VCaP (cell line): ENCODE data around the gene KCNJ18.
"Not testable (repeated sequence)": the region's sequence is repeated elsewhere in the genome, so short reads cannot be mapped to it uniquely, and the experiment has no call there.

Experiments
- H3K27ac ChIP-seq: fragments of 450-650 bp; 2 replicates; pipeline ENCODE4 v1.5.1; 2017
- TF ChIP-seq, protein P1 (sequence below): fragments of 450-650 bp; conservative IDR thresholded peaks from 2 replicates; pipeline ENCODE4 v1.5.1; 2017; ENCODE audit warnings: mild to moderate bottlenecking, moderate library complexity

The KCNJ18 gene

DNA sequence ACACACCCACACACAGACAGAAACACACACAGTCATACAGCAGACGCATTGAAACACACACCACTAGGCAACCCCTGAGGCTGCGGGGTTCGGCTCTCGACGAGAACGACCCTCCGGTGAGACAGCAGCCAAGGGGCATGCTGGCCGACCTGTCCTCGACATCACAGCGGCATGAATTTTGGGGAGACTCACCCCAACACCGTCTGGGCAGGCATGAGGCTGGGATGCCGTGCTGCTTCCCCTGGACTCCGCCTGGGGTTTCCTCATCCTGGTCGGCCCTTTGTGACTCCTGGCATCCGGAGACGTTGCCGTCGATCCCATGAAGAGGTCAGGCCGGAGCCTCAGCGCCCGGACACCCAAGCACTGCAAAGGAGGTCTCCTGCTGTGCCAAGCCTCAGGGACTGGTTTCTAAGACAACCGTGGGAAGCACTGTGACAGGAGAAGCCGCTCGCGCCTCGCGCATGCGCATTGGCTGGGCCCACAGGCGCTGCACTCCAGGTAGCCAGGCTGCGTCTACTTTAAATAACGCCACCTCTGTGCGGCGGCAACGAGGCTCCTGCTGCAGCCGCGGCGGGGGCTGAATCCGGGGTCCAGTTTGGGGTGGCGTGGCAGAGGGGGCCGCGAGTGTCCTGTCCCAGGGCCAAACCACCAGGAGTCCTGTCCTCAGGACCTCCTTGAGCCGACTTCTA lies 13.8 kb upstream of the KCNJ18 start:
- no peak overlapping the region for H3K27ac ChIP-seq
- TF ChIP-seq, protein P1, sequence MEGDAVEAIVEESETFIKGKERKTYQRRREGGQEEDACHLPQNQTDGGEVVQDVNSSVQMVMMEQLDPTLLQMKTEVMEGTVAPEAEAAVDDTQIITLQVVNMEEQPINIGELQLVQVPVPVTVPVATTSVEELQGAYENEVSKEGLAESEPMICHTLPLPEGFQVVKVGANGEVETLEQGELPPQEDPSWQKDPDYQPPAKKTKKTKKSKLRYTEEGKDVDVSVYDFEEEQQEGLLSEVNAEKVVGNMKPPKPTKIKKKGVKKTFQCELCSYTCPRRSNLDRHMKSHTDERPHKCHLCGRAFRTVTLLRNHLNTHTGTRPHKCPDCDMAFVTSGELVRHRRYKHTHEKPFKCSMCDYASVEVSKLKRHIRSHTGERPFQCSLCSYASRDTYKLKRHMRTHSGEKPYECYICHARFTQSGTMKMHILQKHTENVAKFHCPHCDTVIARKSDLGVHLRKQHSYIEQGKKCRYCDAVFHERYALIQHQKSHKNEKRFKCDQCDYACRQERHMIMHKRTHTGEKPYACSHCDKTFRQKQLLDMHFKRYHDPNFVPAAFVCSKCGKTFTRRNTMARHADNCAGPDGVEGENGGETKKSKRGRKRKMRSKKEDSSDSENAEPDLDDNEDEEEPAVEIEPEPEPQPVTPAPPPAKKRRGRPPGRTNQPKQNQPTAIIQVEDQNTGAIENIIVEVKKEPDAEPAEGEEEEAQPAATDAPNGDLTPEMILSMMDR = no peak

DNA sequence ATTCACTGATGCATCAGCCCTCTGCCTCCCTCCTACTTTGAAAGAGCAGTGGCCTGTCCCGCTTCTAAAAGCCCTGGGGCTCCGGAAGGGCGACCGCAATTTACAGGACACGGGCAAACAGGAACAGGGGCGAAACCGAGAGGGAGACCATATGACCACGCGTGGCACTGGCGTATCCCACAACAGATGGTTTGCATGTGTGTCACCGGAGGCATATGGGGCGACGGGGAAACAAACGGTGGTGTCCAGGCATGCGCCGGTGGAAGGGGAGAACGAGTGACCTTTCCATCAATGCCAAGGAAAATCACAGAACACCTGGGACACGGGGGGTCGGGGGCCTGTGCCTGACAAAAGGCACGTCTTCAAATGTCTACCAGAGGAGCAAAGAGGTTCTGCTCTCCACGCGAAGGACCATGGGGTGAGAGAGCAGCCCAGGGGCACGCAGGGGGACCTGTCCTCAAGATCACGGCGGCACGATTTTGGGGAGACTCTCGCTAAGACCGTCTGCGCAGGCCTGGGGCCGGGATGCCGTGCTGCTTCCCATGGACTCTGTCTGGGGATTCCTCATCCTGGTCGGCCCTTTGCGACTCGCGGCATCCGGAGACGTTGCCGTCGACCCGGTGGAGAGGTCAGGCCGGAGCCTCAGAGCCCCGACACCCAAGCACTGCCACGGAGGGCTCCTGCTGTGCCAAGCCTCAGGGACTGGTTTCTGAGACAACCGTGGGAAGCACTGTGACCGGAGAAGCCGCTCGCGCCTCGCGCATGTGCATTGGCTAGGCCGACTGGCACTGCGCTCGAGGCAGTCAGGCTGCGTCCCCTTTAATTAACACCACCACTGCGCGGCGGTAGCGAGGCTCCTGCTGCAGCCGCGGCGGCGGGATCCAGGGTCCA lies 12.8 kb upstream of the KCNJ18 start:
- no peak overlapping the region for H3K27ac ChIP-seq
- TF ChIP-seq, protein P1 = no peak

DNA sequence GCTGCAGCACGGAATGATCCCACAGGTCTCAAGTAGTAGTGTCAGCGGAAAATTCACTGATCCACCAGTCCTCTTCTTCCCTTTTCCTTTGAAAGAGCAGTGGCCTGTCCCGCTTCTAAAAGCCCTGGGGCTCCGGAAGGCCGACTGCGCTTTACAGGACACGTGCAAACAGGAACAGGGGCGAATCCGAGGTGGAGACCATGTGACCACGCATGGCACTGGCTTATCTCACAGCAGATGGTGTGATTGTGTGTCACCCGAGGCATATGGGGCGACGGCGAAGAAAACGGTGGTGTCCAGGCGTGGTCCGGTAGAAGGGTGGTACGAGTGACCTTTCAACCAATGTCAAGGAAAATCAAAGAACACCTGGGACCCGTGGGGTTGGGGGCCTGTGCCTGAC lies 12.0 kb upstream of the KCNJ18 start:
- TF ChIP-seq, protein P1 = no peak
- no peak overlapping the region for H3K27ac ChIP-seq

DNA sequence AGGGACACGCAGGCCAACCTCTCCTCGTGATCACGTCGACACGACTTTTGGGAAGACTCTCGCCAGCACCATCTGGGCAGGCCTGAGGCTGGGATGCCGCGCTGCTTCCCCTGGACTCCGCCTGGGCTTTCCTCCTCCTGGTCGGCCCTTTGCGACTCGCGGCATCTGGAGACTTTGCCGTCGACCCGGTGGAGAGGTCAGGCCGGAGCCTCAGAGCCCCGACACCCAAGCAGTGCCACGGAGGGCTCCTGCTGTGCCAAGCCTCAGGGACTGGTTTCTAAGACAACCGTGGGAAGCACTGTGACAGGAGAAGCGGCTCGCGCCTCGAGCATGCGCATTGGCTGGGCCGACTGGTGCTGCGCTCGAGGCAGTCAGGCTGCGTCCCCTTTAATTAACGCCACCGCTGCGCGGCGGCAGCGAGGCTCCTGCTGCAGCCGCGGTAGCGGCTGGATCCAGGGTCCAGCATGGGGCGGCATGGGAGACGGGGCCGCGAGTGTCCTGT lies 11.4 kb upstream of the KCNJ18 start:
- H3K27ac ChIP-seq = not testable (repeated sequence)

DNA sequence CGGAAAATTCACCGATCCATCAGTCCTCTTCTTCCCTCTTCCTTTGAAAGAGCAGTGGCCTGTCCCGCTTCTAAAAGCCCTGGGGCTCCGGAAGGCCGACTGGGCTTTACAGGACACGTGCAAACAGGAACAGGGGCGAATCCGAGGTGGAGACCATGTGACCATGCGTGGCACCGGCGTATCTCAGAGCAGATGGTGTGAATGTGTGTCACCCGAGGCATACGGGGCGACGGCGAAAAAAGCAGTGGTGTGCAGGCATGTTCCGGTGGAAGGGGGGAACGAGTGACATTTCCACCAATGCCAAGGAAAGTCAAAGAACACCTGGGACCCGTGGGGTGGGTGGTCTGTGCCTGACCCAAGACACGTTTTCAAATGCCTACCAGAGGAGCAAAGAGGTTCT lies 10.7 kb upstream of the KCNJ18 start:
- H3K27ac ChIP-seq = not testable (repeated sequence)

DNA sequence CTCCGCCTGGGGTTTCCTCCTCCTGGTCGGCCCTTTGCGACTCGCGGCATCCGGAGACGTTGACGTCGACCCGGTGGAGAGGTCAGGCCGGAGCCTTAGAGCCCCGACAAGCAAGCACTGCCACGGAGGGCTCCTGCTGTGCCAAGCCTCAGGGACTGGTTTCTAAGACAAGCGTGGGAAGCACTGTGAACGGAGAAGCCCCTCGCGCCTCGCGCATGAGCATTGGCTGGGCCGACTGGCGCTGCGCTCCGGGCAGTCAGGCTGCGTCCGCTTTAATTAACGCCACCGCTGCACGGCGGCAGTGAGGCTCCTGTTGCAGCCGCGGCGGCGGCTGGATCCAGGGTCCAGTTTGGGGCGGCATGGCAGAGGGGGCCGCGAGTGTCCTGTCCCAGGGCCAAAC lies 10.2 kb upstream of the KCNJ18 start:
- H3K27ac ChIP-seq = not testable (repeated sequence)

DNA sequence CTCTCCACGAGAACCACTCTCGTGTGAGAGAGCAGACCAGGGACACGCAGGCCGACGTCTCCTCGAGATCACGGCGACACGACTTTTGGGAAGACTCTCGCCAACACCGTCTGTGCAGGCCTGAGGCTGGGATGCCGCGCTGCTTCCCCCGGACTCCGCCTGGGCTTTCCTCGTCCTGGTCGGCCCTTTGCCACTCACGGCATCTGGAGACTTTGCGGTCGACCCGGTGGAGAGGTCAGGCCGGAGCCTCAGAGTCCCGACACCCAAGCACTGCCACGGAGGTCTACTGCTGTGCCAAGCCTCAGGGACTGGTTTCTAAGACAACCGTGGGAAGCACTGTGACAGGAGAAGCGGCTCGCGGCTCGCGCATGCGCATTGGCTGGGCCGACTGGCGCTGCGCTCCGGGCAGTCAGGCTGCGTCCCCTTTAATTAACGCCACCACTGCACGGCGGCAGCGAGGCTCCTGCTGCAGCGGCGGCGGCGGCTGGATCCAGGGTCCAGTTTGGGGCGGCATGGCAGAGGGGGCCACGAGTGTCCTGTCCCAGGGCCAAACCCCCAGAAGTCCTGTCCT lies 9.1 kb upstream of the KCNJ18 start:
- not testable (repeated sequence) for H3K27ac ChIP-seq

DNA sequence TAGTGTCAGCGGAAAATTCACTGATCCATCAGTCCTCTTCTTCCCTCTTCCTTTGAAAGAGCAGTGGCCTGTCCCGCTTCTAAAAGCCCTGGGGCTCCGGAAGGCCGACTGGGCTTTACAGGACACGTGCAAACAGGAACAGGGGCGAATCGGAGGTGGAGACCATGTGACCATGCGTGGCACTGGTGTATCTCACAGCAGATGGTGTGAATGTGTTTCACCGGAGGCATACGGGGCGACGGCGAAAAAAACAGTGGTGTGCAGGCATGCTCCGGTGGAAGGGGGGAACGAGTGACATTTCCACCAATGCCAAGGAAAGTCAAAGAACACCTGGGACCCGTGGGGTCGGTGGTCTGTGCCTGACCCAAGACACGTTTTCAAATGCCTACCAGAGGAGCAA lies 8.4 kb upstream of the KCNJ18 start:
- not testable (repeated sequence) for H3K27ac ChIP-seq

DNA sequence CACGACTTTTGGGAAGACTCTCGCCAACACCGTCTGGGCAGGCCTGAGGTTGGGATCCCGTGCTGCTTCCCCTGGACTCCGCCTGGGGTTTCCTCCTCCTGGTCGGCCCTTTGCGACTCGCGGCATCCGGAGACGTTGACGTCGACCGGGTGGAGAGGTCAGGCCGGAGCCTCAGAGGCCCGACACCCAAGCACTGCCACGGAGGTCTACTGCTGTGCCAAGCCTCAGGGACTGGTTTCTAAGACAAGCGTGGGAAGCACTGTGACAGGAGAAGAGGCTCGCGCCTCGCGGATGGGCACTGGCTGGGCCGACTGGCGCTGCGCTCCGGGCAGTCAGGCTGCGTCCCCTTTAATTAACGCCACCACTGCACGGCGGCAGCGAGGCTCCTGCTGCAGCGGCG lies 7.9 kb upstream of the KCNJ18 start:
- H3K27ac ChIP-seq = not testable (repeated sequence)

DNA sequence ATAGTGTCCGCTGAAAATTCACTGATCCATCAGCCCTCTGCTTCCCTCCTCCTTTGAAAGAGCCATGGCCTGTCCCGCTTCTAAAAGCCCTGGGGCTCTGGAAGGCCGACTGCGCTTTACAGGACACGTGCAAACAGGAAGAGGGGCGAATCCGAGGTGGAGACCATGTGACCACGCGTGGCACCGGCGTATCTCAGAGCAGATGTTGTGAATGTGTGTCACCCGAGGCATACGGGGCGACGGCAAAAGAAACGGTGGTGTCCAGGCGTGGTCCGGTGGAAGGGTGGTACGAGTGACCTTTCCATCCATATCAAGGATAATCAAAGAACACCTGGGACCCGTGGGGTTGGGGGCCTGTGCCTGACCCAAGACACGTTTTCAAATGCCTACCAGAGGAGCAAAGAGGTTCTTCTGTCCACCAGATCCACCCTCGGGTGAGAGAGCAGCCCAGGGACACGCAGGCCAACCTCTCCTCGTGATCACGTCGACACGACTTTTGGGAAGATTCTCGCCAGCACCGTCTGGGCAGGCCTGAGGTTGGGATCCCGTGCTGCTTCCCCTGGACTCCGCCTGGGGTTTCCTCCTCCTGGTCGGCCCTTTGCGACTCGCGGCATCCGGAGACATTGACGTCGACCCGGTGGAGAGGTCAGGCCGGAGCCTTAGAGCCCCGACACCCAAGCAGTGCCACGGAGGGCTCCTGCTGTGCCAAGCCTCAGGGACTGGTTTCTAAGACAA lies 7.1 kb upstream of the KCNJ18 start:
- not testable (repeated sequence) for H3K27ac ChIP-seq
